Fibroblast of skin of abdomen (primary cell): ENCODE results near the gene OBSCN.

Experiments
- DNase-seq: peaks from one replicate; pipeline ENCODE4 v3.0.0-alpha.2; 2013

Gene OBSCN

GRCh38 chr1:228308628-228309325, 100.9 kb downstream of the OBSCN start:
- no peak for DNase-seq

GRCh38 chr1:228309326-228310067, 101.7 kb downstream of the OBSCN start:
- DNase-seq: no peak

GRCh38 chr1:228310162-228310792, 102.4 kb downstream of the OBSCN start:
- no peak for DNase-seq

GRCh38 chr1:228311091-228311490, 103.2 kb downstream of the OBSCN start:
- DNase-seq: no peak

- no peak for DNase-seq
Measured at GRCh38 chr1:228312136-228312764, 104.4 kb downstream of the OBSCN start.

GRCh38 chr1:228313536-228314277, 105.9 kb downstream of the OBSCN start:
- no peak for DNase-seq

GRCh38 chr1:228314315-228314657, 106.4 kb downstream of the OBSCN start:
- DNase-seq: no peak

- no peak for DNase-seq
Measured at GRCh38 chr1:228314658-228315483, 107.0 kb downstream of the OBSCN start.

- DNase-seq: no peak
Measured at GRCh38 chr1:228315484-228315944, 107.7 kb downstream of the OBSCN start.

GRCh38 chr1:228315945-228316588, 108.2 kb downstream of the OBSCN start:
- DNase-seq: no peak

- DNase-seq: no peak
Measured at GRCh38 chr1:228316589-228317387, 108.9 kb downstream of the OBSCN start.

- no peak for DNase-seq
Measured at GRCh38 chr1:228317411-228317828, 109.6 kb downstream of the OBSCN start.

GRCh38 chr1:228317891-228318810, 110.3 kb downstream of the OBSCN start:
- DNase-seq: no peak

GRCh38 chr1:228318823-228319241, 111.0 kb downstream of the OBSCN start:
- no peak for DNase-seq

- no peak for DNase-seq
Measured at GRCh38 chr1:228319352-228320088, 111.7 kb downstream of the OBSCN start.

- no peak for DNase-seq
Measured at GRCh38 chr1:228320394-228320793, 112.5 kb downstream of the OBSCN start.

- no peak for DNase-seq
Measured at GRCh38 chr1:228321435-228321834, 113.6 kb downstream of the OBSCN start.

GRCh38 chr1:228321895-228322294, 114.1 kb downstream of the OBSCN start:
- no peak for DNase-seq
